PFSK-1 (cell line): ENCODE measurements around the gene KIF13A.

ENCODE experiments used
- POLR2AphosphoS5 ChIP-seq: IDR thresholded peaks from 2 replicates; pipeline ENCODE4 v1.6.1; 2012; ENCODE audit warnings: low read depth, mild to moderate bottlenecking, control low read depth, low read length, moderate library complexity
- REST ChIP-seq, 2 experiments: IDR thresholded peaks; 2 replicates each; pipeline versions ENCODE4 v1.6.1 to v1.8.0; 2011 to 2012; ENCODE audit warnings: low read depth in 2 of 2, low read length in 2 of 2, control low read depth in 1 of 2, inconsistent platforms in 1 of 2, mild to moderate bottlenecking in 1 of 2, moderate library complexity in 1 of 2; ENCODE audit not compliant: insufficient read depth in 1 of 2
- TAF1 ChIP-seq: IDR thresholded peaks from 2 replicates; pipeline ENCODE4 v1.6.1; 2012; ENCODE audit warnings: low read length, control low read depth, borderline replicate concordance; ENCODE audit not compliant: insufficient read depth

GRCh38 chr6:17850281-17850680, 137.2 kb downstream of the KIF13A start:
- no peak for TF ChIP-seq POLR2AphosphoS5
- no peak for TF ChIP-seq TAF1
- TF ChIP-seq REST (IDR thresholded peaks at IDR 0.05; ENCODE audit: insufficient read depth in 1 of 2, low read depth in 2 of 2, low read length in 2 of 2), result no peak
